ENCODE data around the gene PRMT7. TPM values are rescaled to one million over a fixed set of nuclear protein-coding genes. Genes with fewer than 3 reads are reported as not detected.

Gene PRMT7
- total and polyA plus RNA-seq, 2 donors from 2014 or later: 20.4 to 33.7 TPM

DNA sequence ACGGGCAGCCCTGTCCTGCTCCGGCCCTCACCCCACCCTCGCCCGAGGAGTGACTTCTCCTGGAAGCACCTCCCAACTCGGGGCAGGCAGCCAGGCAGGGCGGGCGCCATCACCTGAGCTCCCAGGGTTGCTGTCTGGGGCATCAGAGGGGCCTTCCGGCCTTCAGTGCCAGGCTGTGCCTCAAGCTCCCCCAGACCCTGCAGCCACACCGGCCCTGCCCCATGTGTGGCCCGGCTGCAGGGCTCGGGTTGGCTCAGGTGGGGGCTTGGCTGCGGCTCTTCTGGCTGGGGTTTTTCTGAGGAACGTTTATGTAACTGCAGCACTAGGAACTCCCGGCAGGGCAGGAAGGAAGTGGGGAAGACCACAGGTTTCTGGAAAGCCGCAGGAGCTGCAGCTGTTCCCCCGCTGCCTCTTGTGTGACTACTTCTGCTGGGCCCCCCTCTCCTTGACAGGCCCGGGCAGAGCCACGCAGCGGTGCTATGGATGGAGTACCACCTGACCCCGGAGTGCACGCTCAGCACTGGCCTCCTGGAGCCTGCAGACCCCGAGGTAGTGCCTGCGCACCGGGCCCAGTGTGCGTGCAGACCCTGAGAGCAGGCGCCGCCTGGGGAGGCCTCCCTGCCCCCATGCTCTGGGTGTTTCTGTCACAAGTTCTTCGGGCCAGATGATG lies 45.6 kb downstream of the PRMT7 start:
- DNase-seq (peak in 1 of 5 donors; percentile 73), FAIRE-seq (no peak)
- TF ChIP-seq, protein P1, sequence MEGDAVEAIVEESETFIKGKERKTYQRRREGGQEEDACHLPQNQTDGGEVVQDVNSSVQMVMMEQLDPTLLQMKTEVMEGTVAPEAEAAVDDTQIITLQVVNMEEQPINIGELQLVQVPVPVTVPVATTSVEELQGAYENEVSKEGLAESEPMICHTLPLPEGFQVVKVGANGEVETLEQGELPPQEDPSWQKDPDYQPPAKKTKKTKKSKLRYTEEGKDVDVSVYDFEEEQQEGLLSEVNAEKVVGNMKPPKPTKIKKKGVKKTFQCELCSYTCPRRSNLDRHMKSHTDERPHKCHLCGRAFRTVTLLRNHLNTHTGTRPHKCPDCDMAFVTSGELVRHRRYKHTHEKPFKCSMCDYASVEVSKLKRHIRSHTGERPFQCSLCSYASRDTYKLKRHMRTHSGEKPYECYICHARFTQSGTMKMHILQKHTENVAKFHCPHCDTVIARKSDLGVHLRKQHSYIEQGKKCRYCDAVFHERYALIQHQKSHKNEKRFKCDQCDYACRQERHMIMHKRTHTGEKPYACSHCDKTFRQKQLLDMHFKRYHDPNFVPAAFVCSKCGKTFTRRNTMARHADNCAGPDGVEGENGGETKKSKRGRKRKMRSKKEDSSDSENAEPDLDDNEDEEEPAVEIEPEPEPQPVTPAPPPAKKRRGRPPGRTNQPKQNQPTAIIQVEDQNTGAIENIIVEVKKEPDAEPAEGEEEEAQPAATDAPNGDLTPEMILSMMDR (IDR thresholded peaks at IDR 0.05; ENCODE audit: borderline replicate concordance, extremely low read depth, insufficient read depth): no peak
- H3K9ac ChIP-seq (ENCODE audit: low read length in 3 of 3): no peak overlapping the region
- H3K27me3 ChIP-seq (ENCODE audit: control insufficient read depth, insufficient read depth, low read length): no peaks in the 10 kb centered on the region
- H3K36me3 ChIP-seq (ENCODE audit: control insufficient read depth in 2 of 3, insufficient read depth in 3 of 3, low read length in 3 of 3): peaks cover 0 to 34% (median 27%) of the 10 kb centered on the region in 3 donors
- no peak overlapping the region for H3K4me3 ChIP-seq (ENCODE audit: low read length in 3 of 3)
- intact Hi-C loops (cut with DNase I): no loop called here
- peaks cover 0 to 3% (median 0%) of the 10 kb centered on the region in 3 donors for H3K4me1 ChIP-seq (ENCODE audit: control insufficient read depth in 2 of 3, insufficient read depth in 2 of 3, low read depth in 1 of 3, low read length in 3 of 3)
- no peak overlapping the region for H3K27ac ChIP-seq (ENCODE audit: low read depth in 2 of 2, low read length in 2 of 2)
- H3K9me3 ChIP-seq (ENCODE audit: control insufficient read depth in 2 of 3, insufficient read depth in 1 of 3, low read length in 3 of 3): no peaks in the 10 kb centered on the region

GRCh38 chr16:68356919-68357286 lies 46.1 kb downstream of the PRMT7 start:
- intact Hi-C loops (cut with DNase I): no loop called here
- H3K27me3 ChIP-seq (ENCODE audit: control insufficient read depth, insufficient read depth, low read length): no peaks in the 10 kb centered on the region
- H3K4me3 ChIP-seq (ENCODE audit: low read length in 3 of 3): no peak overlapping the region
- FAIRE-seq (no peak), DNase-seq (peak in 1 of 5 donors; percentile 59)
- peaks cover 0 to 3% (median 0%) of the 10 kb centered on the region in 3 donors for H3K4me1 ChIP-seq (ENCODE audit: control insufficient read depth in 2 of 3, insufficient read depth in 2 of 3, low read depth in 1 of 3, low read length in 3 of 3)
- H3K9ac ChIP-seq (ENCODE audit: low read length in 3 of 3): no peak overlapping the region
- H3K27ac ChIP-seq (ENCODE audit: low read depth in 2 of 2, low read length in 2 of 2): no peak overlapping the region
- no peaks in the 10 kb centered on the region for H3K9me3 ChIP-seq (ENCODE audit: control insufficient read depth in 2 of 3, insufficient read depth in 1 of 3, low read length in 3 of 3)
- peaks cover 0 to 28% (median 22%) of the 10 kb centered on the region in 3 donors for H3K36me3 ChIP-seq (ENCODE audit: control insufficient read depth in 2 of 3, insufficient read depth in 3 of 3, low read length in 3 of 3)
- TF ChIP-seq, protein P1 (IDR thresholded peaks at IDR 0.05; ENCODE audit: borderline replicate concordance, extremely low read depth, insufficient read depth): no peak

- TF ChIP-seq, protein P1 (IDR thresholded peaks at IDR 0.05; ENCODE audit: borderline replicate concordance, extremely low read depth, insufficient read depth): no peak
Measured at GRCh38 chr16:68357521-68357922, 46.7 kb downstream of the PRMT7 start.

More at GRCh38 chr16:68357521-68357922, 46.7 kb downstream of the PRMT7 start:
- H3K36me3 ChIP-seq (ENCODE audit: control insufficient read depth in 2 of 3, insufficient read depth in 3 of 3, low read length in 3 of 3): peaks cover 0 to 24% (median 19%) of the 10 kb centered on the region in 3 donors
- FAIRE-seq (no peak), DNase-seq (no peak)
- H3K4me1 ChIP-seq (ENCODE audit: control insufficient read depth in 2 of 3, insufficient read depth in 2 of 3, low read depth in 1 of 3, low read length in 3 of 3): peaks cover 0 to 3% (median 0%) of the 10 kb centered on the region in 3 donors
- H3K9ac ChIP-seq (ENCODE audit: low read length in 3 of 3): no peak overlapping the region
- no peak overlapping the region for H3K4me3 ChIP-seq (ENCODE audit: low read length in 3 of 3)
- no peaks in the 10 kb centered on the region for H3K9me3 ChIP-seq (ENCODE audit: control insufficient read depth in 2 of 3, insufficient read depth in 1 of 3, low read length in 3 of 3)
- intact Hi-C loops (cut with DNase I): no loop called here
- no peak overlapping the region for H3K27ac ChIP-seq (ENCODE audit: low read depth in 2 of 2, low read length in 2 of 2)
- no peaks in the 10 kb centered on the region for H3K27me3 ChIP-seq (ENCODE audit: control insufficient read depth, insufficient read depth, low read length)
